GM12891 (cell line): ENCODE data around the gene IQGAP3.

Source experiments
- POLR2A ChIP-seq: IDR thresholded peaks from 2 replicates; pipeline ENCODE4 v1.6.1; 2011; ENCODE audit warnings: low read depth, low read length, control low read depth
- POLR2AphosphoS5 ChIP-seq: IDR thresholded peaks from 2 replicates; pipeline ENCODE4 v1.6.1; 2011; ENCODE audit warnings: low read depth, low read length, control low read depth

- no peak for TF ChIP-seq POLR2A
- no peak for TF ChIP-seq POLR2AphosphoS5
Measured at GRCh38 chr1:156502391-156502893, 69.9 kb downstream of the IQGAP3 start.
